NCI-H1092 treated with DMSO at 0.1 percent for 48 hours (cell line): ENCODE measurements around the gene ARHGAP10.
"Not testable (repeated sequence)": the region's sequence is repeated elsewhere in the genome, so short reads cannot be mapped to it uniquely, and the experiment has no call there.

ENCODE experiments used
- DNase-seq: peaks from one replicate; lab custom pipeline; 2025; lab: John Stamatoyannopoulos, UW

ARHGAP10 gene

GRCh38 chr4:147793569-147794313 is 61.9 kb downstream of the ARHGAP10 start:
- no peak for DNase-seq

- DNase-seq, result no peak
These were observed 62.4 kb downstream of the ARHGAP10 start for GRCh38 chr4:147794314-147794680.

- DNase-seq, result no peak
These were observed 63.0 kb downstream of the ARHGAP10 start for GRCh38 chr4:147794787-147795413.

GRCh38 chr4:147799057-147799456 is 67.2 kb downstream of the ARHGAP10 start:
- DNase-seq, result not testable (repeated sequence)

- no peak for DNase-seq
These were observed 68.2 kb downstream of the ARHGAP10 start for GRCh38 chr4:147799986-147800555.

- no peak for DNase-seq
These were observed 69.9 kb downstream of the ARHGAP10 start for GRCh38 chr4:147801820-147802219.

GRCh38 chr4:147802346-147802745 is 70.5 kb downstream of the ARHGAP10 start:
- DNase-seq, result no peak

- no peak for DNase-seq
These were observed 74.1 kb downstream of the ARHGAP10 start for GRCh38 chr4:147805946-147806345.

- DNase-seq, result no peak
These were observed 76.6 kb downstream of the ARHGAP10 start for GRCh38 chr4:147808447-147808846.

- DNase-seq, result no peak
These were observed 77.3 kb downstream of the ARHGAP10 start for GRCh38 chr4:147809211-147809610.

- DNase-seq, result no peak
These were observed 80.0 kb downstream of the ARHGAP10 start for GRCh38 chr4:147811878-147812277.

- no peak for DNase-seq
These were observed 81.4 kb downstream of the ARHGAP10 start for GRCh38 chr4:147813109-147813773.

GRCh38 chr4:147813973-147814372 is 82.1 kb downstream of the ARHGAP10 start:
- no peak for DNase-seq

- DNase-seq, result no peak
These were observed 82.5 kb downstream of the ARHGAP10 start for GRCh38 chr4:147814376-147814775.

GRCh38 chr4:147815741-147816140 is 83.9 kb downstream of the ARHGAP10 start:
- no peak for DNase-seq

GRCh38 chr4:147816382-147817254 is 84.7 kb downstream of the ARHGAP10 start:
- DNase-seq, result no peak

GRCh38 chr4:147820975-147821374 is 89.1 kb downstream of the ARHGAP10 start:
- no peak for DNase-seq

- no peak for DNase-seq
These were observed 89.7 kb downstream of the ARHGAP10 start for GRCh38 chr4:147821555-147821954.

- no peak for DNase-seq
These were observed 90.2 kb downstream of the ARHGAP10 start for GRCh38 chr4:147822128-147822527.

GRCh38 chr4:147823130-147823529 is 91.2 kb downstream of the ARHGAP10 start:
- no peak for DNase-seq

GRCh38 chr4:147824316-147824715 is 92.4 kb downstream of the ARHGAP10 start:
- no peak for DNase-seq

- no peak for DNase-seq
These were observed 93.0 kb downstream of the ARHGAP10 start for GRCh38 chr4:147824884-147825283.
